ENCODE measurements around the gene NOX5. TPM values are rescaled to one million over a fixed set of nuclear protein-coding genes. Genes with fewer than 3 reads are reported as not detected.

Gene NOX5
- total and polyA plus RNA-seq, 9 donors, result 0.07 to 0.56 (median 0.28) TPM

DNA sequence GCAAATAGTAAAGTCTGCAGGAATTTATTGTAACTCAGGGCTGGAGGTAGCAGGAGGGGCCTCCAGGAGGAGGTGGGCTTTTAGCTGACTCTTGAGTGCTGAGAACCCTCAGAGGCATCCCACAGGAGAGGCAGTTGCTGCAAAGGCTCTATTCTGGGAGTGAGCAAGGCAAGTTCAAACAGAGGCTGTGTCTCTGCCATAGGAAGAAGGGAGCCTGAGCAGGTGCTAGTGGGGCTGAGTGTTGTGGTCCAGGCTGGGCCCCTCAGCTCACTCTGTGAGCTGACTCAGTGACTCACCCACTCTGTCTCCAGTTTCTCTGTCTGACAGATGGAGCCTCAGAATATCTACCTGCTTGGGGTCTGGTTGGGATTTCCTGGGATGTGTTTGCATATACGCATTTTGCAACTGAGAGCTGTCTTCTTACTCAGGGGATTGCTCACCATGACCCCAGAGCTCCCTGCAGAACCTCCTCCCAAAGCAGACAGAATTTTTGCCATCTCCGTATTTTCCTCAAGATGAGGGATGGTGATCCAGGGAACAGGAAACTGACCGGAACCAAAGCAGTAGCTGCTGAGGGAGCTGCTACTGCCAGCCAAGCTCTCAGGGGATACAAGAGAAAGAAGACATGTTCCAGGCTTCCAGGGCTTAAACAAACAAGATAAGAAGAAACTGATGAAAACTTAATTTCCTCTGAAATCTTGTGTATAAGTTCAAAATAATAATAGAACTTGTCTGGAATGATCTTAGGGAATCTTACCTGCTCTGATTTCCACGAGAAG is 13.6 kb upstream of the NOX5 start:
- Histone ChIP-seq H3K36me3 (ENCODE audit: control insufficient read depth, insufficient read depth, low read length) (no peaks in the 10 kb centered on the region), H3K9me3 (replicated peaks; ENCODE audit: control insufficient read depth, low read depth, low read length) (no peaks in the 10 kb centered on the region), H3K4me3 (ENCODE audit: low read length) (no peak overlapping the region), H3K27me3 (ENCODE audit: control insufficient read depth, insufficient read depth, low read length) (no peaks in the 10 kb centered on the region), H3K27ac (ENCODE audit: low read length) (no peak overlapping the region), H3K4me1 (ENCODE audit: control insufficient read depth, insufficient read depth, low read length) (peaks cover 18% of the 10 kb centered on the region)
- 38% methylated on average over 1 of the region's 4 CpGs for WGBS (ENCODE audit: insufficient coverage)
- no peak for DNase-seq

DNA sequence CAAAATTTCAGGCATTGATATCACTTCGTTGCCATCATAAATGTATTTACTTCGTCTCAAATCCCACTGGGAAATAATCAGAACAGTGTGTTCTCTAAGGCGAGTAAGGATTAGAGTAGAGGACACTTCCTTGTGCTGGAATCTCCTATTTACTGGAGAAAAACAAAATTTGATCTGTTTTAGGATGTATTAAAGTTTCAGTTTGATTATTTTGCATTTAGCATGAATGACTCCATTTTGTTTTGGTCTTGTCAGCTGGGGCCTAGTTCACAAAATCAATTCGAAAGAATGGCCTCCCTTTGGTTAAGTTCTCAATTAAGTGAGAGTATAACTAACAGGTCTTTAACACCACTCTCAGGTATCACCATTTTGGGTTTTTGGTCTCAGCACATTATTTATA is 11.7 kb upstream of the NOX5 start:
- Histone ChIP-seq H3K36me3 (ENCODE audit: control insufficient read depth, insufficient read depth, low read length) (no peaks in the 10 kb centered on the region), H3K9me3 (replicated peaks; ENCODE audit: control insufficient read depth, low read depth, low read length) (peaks cover 5% of the 10 kb centered on the region), H3K4me1 (ENCODE audit: control insufficient read depth, insufficient read depth, low read length) (peaks cover 18% of the 10 kb centered on the region), H3K27me3 (ENCODE audit: control insufficient read depth, insufficient read depth, low read length) (no peaks in the 10 kb centered on the region), H3K4me3 (ENCODE audit: low read length) (no peak overlapping the region), H3K27ac (ENCODE audit: low read length) (no peak overlapping the region)
- no peak for DNase-seq
- WGBS (ENCODE audit: insufficient coverage), result no CpG with 5 or more reads among the region's 4 CpGs

DNA sequence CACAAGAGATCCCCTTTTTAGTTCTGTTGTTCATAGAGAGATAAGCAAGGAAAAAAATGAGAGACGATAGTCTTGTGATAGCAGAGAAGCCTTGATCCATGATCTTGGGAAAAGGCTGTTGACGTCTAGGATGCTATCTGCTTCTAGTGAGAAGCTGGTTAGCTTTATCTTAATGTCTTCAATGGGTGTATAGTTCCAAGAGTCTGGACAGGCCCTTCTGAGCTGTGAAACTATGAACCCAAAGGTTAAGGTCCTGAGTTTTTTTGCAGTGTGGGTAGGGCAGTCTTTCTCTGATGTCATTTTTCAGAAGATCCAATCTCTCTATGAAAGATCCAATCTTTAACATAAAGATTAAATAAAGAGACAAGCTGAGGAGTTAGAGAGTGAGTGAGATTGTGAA is 10.5 kb upstream of the NOX5 start:
- WGBS (ENCODE audit: insufficient coverage), result 100% methylated on average over 2 of the region's 2 CpGs
- H3K4me1 ChIP-seq (ENCODE audit: control insufficient read depth, insufficient read depth, low read length), result peaks cover 18% of the 10 kb centered on the region
- no peak overlapping the region for H3K27ac ChIP-seq (ENCODE audit: low read length)
- no peaks in the 10 kb centered on the region for H3K36me3 ChIP-seq (ENCODE audit: control insufficient read depth, insufficient read depth, low read length)
- DNase-seq, result no peak
- H3K27me3 ChIP-seq (ENCODE audit: control insufficient read depth, insufficient read depth, low read length), result no peaks in the 10 kb centered on the region
- no peak overlapping the region for H3K4me3 ChIP-seq (ENCODE audit: low read length)
- peaks cover 12% of the 10 kb centered on the region for H3K9me3 ChIP-seq (replicated peaks; ENCODE audit: control insufficient read depth, low read depth, low read length)

DNA sequence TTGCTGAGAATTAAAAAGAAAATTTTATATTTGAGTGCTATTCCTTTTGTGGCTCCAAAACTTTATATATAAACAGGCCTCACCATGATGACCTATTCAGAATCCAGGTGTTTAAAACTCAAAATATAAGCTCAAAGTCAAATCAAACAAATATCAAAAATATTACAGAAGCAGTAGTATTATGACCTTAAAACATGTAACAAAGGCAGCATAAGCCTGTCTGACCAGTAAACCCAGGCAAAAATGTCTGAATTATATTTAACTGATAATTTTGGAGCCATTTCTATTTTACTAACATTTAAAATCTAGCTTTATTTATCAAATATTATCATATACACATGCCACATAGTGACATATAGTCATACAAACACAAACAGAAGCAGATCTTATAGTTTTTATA is 6.4 kb upstream of the NOX5 start:
- Histone ChIP-seq H3K4me1 (ENCODE audit: control insufficient read depth, insufficient read depth, low read length) (no peaks in the 10 kb centered on the region), H3K9me3 (replicated peaks; ENCODE audit: control insufficient read depth, low read depth, low read length) (peaks cover 12% of the 10 kb centered on the region), H3K36me3 (ENCODE audit: control insufficient read depth, insufficient read depth, low read length) (no peaks in the 10 kb centered on the region), H3K27ac (ENCODE audit: low read length) (no peak overlapping the region), H3K27me3 (ENCODE audit: control insufficient read depth, insufficient read depth, low read length) (no peaks in the 10 kb centered on the region), H3K4me3 (ENCODE audit: low read length) (no peak overlapping the region)
- no peak for DNase-seq

DNA sequence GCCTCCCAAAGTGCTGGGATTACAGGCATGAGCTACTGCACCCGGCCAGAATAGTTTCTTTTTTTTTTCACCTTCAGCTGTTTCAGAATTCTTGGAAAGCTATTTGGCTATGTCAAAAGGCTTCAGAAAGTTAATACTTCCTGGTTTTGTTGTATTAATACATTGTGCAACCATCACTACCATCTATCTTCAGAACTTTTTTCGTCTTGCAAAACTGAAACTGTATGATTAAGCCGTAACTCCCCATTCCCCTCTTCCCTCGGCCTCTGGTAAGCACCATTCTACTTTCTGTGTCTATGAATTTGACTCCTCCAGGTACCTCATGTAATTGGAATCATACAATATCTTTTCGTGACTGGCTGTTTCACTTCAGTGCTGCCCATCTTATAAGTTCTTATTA is 5.2 kb upstream of the NOX5 start:
- no peaks in the 10 kb centered on the region for H3K4me1 ChIP-seq (ENCODE audit: control insufficient read depth, insufficient read depth, low read length)
- no peak overlapping the region for H3K27ac ChIP-seq (ENCODE audit: low read length)
- no peaks in the 10 kb centered on the region for H3K36me3 ChIP-seq (ENCODE audit: control insufficient read depth, insufficient read depth, low read length)
- H3K9me3 ChIP-seq (replicated peaks; ENCODE audit: control insufficient read depth, low read depth, low read length), result peaks cover 12% of the 10 kb centered on the region
- DNase-seq, result no peak
- H3K4me3 ChIP-seq (ENCODE audit: low read length), result no peak overlapping the region
- WGBS (ENCODE audit: insufficient coverage), result 75% methylated on average over 3 of the region's 5 CpGs
- H3K27me3 ChIP-seq (ENCODE audit: control insufficient read depth, insufficient read depth, low read length), result no peaks in the 10 kb centered on the region

DNA sequence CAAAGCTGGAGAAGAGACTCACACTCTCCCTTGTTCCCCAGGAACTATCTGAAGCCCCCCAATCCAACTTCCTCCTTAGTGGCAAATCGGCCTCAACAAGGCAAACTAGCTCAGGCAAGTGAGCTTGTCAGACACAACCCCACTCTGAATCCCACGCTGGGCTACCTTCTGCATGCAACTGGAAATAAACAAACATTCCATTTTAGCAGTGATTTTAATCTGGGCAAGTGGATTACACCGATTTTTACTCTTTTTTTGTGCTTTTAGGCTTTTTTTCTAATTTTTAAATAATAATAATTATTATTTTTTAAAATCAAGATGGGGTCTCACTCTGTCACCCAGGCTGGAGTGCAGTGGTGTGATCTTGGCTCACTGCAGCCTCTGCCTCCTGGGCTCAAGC is 2.9 kb upstream of the NOX5 start:
- H3K4me3 ChIP-seq (ENCODE audit: low read length), result no peak overlapping the region
- H3K27ac ChIP-seq (ENCODE audit: low read length), result no peak overlapping the region
- DNase-seq, result no peak
- no peaks in the 10 kb centered on the region for H3K4me1 ChIP-seq (ENCODE audit: control insufficient read depth, insufficient read depth, low read length)
- H3K9me3 ChIP-seq (replicated peaks; ENCODE audit: control insufficient read depth, low read depth, low read length), result peaks cover 12% of the 10 kb centered on the region
- no peaks in the 10 kb centered on the region for H3K36me3 ChIP-seq (ENCODE audit: control insufficient read depth, insufficient read depth, low read length)
- no peaks in the 10 kb centered on the region for H3K27me3 ChIP-seq (ENCODE audit: control insufficient read depth, insufficient read depth, low read length)
- WGBS (ENCODE audit: insufficient coverage), result 75% methylated on average over 1 of the region's 3 CpGs

DNA sequence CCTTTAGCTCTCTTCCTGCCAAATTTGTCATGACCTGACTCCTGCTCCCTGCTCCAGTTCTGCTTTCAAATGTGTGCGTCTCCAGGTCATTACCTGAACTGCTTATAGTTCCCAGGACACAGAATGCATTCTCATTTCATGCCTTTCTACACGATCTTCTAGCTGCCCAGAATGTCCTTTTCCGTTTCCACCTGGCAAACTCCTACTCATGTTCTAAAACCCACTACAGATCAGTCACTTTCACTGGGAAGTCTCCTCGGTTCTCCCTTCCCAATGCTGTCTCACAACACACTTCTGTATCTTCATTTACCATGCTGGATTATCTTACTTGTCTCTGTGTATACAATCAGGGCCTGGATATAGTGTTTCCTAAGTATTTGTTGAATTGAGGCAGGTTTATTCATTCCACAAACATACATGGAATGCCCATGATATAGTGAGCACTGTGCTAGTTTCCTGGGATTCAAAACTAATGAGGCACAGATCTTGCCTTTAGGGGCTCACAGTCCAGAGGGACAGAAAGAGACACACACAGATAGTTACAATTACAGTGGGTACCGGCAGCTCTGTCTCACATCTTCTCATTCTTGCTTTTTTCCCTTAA is 1.6 kb upstream of the NOX5 start:
- Histone ChIP-seq H3K4me1 (ENCODE audit: control insufficient read depth, insufficient read depth, low read length) (no peaks in the 10 kb centered on the region), H3K9me3 (replicated peaks; ENCODE audit: control insufficient read depth, low read depth, low read length) (peaks cover 7% of the 10 kb centered on the region), H3K27me3 (ENCODE audit: control insufficient read depth, insufficient read depth, low read length) (no peaks in the 10 kb centered on the region), H3K4me3 (ENCODE audit: low read length) (no peak overlapping the region), H3K36me3 (ENCODE audit: control insufficient read depth, insufficient read depth, low read length) (no peaks in the 10 kb centered on the region), H3K27ac (ENCODE audit: low read length) (no peak overlapping the region)
- 53% methylated on average over 3 of the region's 5 CpGs for WGBS (ENCODE audit: insufficient coverage)
- no peak for DNase-seq

DNA sequence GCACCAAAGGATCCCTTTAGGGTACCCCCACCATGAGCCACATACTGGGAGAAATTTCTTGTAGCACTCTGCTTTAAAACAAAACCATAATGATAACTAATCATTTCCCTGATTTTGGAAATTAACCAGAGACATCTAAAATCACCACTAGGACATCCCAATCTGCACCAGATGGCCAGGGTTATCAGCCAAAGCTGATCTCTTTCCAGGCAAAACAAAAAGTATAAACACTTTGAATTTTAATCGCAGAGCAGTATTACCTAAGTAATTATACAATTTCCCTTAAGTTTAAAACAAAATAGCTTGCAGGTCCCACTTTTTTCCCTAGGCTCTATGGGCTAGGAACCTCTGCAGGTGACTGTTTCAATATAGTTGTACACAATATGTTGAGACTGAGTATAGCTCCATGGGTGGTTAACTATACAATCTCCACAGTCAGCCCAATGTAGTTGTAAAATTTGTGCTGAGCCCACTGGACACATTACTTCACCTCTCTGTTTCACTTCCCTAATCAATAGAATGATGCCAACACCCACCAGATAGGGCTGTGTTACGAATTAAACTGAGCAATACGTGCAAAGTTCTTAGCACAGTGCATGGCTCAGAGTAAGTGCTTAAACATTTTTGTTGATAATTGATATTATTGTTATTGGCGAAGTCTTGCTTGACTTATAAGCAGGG is 629 bp upstream of the NOX5 start:
- H3K4me1 ChIP-seq (ENCODE audit: control insufficient read depth, insufficient read depth, low read length), result no peaks in the 10 kb centered on the region
- no peak for DNase-seq
- H3K9me3 ChIP-seq (replicated peaks; ENCODE audit: control insufficient read depth, low read depth, low read length), result no peaks in the 10 kb centered on the region
- WGBS (ENCODE audit: insufficient coverage), result 40% methylated on average over 1 of the region's 4 CpGs
- no peak overlapping the region for H3K4me3 ChIP-seq (ENCODE audit: low read length)
- H3K36me3 ChIP-seq (ENCODE audit: control insufficient read depth, insufficient read depth, low read length), result no peaks in the 10 kb centered on the region
- H3K27ac ChIP-seq (ENCODE audit: low read length), result no peak overlapping the region
- H3K27me3 ChIP-seq (ENCODE audit: control insufficient read depth, insufficient read depth, low read length), result no peaks in the 10 kb centered on the region

DNA sequence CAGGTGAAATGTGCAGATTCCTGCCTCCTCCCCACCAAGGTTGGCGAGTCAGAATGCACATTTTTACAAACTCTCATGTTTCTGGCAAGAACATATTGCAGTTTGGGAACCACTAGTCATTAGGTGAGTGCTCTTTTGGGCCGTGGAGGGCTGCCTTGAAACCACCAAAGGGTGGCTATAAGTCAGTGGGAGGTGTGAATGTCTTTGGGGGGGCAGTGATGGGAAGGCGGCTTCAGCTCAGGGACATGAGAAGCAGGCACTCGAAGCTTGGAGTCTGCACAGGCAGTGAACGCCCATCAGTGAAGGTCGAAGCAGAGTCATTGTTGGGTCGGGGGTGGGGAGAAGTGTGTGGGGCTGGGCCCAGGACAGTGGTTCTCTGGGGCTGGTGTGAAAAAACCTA is 1.1 kb downstream of the NOX5 start:
- no peaks in the 10 kb centered on the region for H3K9me3 ChIP-seq (replicated peaks; ENCODE audit: control insufficient read depth, low read depth, low read length)
- H3K4me1 ChIP-seq (ENCODE audit: control insufficient read depth, insufficient read depth, low read length), result no peaks in the 10 kb centered on the region
- no peak overlapping the region for H3K27ac ChIP-seq (ENCODE audit: low read length)
- 58% methylated on average over 6 of the region's 7 CpGs for WGBS (ENCODE audit: insufficient coverage)
- no peaks in the 10 kb centered on the region for H3K27me3 ChIP-seq (ENCODE audit: control insufficient read depth, insufficient read depth, low read length)
- no peaks in the 10 kb centered on the region for H3K36me3 ChIP-seq (ENCODE audit: control insufficient read depth, insufficient read depth, low read length)
- no peak overlapping the region for H3K4me3 ChIP-seq (ENCODE audit: low read length)
- no peak for DNase-seq

DNA sequence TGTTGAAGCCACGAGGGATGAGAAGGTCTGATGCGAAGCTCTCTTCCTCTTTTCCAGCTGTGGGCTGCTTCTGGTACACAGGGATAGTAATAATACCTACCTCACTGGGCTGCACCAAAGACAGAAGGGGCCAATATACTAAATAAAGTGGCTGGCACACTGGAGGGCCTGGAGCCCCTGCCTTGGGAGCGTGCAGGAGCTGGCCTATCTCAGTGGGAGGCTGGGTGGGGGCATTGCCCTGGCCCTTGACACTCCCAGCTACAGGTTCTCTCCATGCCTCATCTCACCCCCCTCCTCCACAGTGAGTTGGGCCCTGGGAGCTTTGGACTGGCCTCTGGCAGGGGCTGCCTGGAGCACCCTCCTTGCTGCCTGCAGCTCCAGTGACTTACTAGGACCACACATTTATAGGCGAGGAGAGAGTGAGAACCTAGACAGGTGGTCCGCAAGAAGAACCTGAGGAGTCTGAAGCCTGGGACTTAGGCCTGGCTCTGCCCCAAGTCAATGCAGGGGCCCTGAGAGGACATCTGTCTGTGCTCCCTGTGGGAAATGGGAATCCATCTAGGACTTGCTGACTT is 1.6 kb downstream of the NOX5 start:
- no peak for DNase-seq
- Histone ChIP-seq H3K36me3 (ENCODE audit: control insufficient read depth, insufficient read depth, low read length) (no peaks in the 10 kb centered on the region), H3K27me3 (ENCODE audit: control insufficient read depth, insufficient read depth, low read length) (no peaks in the 10 kb centered on the region), H3K4me1 (ENCODE audit: control insufficient read depth, insufficient read depth, low read length) (no peaks in the 10 kb centered on the region), H3K4me3 (ENCODE audit: low read length) (no peak overlapping the region), H3K9me3 (replicated peaks; ENCODE audit: control insufficient read depth, low read depth, low read length) (no peaks in the 10 kb centered on the region), H3K27ac (ENCODE audit: low read length) (no peak overlapping the region)
- 60% methylated on average over 4 of the region's 5 CpGs for WGBS (ENCODE audit: insufficient coverage)
